H1 (cell line): Measurements from ENCODE around the gene NFASC. TPM values are rescaled to one million over a fixed set of nuclear protein-coding genes. Genes with fewer than 3 reads are reported as not detected.

Source experiments
- CTBP2 ChIP-seq: IDR thresholded peaks from 2 replicates; pipeline ENCODE4 v1.7.0; 2011; ENCODE audit warnings: borderline replicate concordance, mild to moderate bottlenecking, moderate library complexity, mixed read lengths, low read length; ENCODE audit not compliant: insufficient read depth, insufficient read length
- polyA plus RNA-seq, 7 experiments: library from polyadenylated mRNA; depleted of rRNA in 3 of 7; stranded (reverse) in 5 of 7; unstranded in 2 of 7; fragments of >200 nt in 5 of 7; fragments of 200-250 nt in 2 of 7; gene quantifications; 1 replicate in 5 of 7; 2 replicates in 1 of 7; 4 replicates in 1 of 7; pipeline versions ENCODE4 v1.2.1 to v1.2.3, GENCODE V29; 2011 to 2013; ENCODE audit warnings: missing spikeins in 2 of 7, mixed read lengths in 2 of 7
- total RNA-seq: library from RNA; stranded (reverse); fragmentation: NEBNext Ultra II Directional; extraction: Animal tissue kit (Norgen Biotek cat#: 25700); gene quantifications from 2 replicates; pipeline ENCODE4 v1.2.1, GENCODE V29; 2021

NFASC gene
- total and polyA plus RNA-seq, 2 of the 8 experiments (the other 6 are each of a cell fraction or from before 2014, with no cell fraction given): 5.0 to 15.2 TPM

DNA sequence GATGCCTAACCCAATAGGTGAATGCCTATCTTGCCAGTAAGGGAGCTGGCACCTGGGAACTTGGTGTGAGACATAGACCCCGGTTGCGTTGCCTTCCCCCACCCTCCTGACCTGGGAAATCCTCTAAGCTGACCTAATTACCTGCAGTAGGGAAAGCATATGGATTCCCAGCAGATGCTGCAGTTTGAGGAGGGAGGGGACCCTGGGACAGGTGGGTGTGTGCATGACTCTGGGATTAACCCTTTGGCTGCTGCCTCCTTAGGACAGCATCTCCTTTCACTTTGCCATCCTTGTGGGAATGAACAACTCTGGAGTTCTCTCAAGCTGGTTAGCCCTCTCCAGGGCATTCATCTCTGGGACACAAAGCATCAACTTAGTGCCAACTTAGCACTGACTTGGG is 16.4 kb upstream of the NFASC start (continued):
- no peak for TF ChIP-seq CTBP2
- TF ChIP-seq, all 59 proteins: peak for 0
